Astrocyte of the spinal cord (primary cell): Measurements from ENCODE around the gene AUTS2.
A peak's percentile ranks its signal among the peaks of the same experiment; 100 is the strongest.

Experiments
- DNase-seq: peaks from one replicate; pipeline ENCODE4 v3.0.0; 2011; ENCODE audit warnings: low read depth, low spot score
- H3K4me3 ChIP-seq: 2 replicates; pipeline ENCODE4 v1.5.1; 2011; ENCODE audit warnings: low read depth, mild to moderate bottlenecking, low read length, moderate library complexity
- CTCF ChIP-seq: IDR thresholded peaks from 2 replicates; pipeline ENCODE4 v1.5.1; 2012; ENCODE audit warnings: low read depth, mild to moderate bottlenecking, low read length, inconsistent platforms
- in situ Hi-C: cut with HindIII; loops from 2 replicates; pipeline ENCODE4 v1.10.0; 2017; ENCODE audit warnings: low sequenced_read_pairs

AUTS2 gene

GRCh38 chr7:69668339-69668870 lies 70.1 kb downstream of the AUTS2 start:
- TF ChIP-seq CTCF = no peak
- DNase-seq = no peak
- no peak overlapping the region for H3K4me3 ChIP-seq
- in situ Hi-C loops = no loop called here

- TF ChIP-seq CTCF = no peak
- peak; percentile 65 for DNase-seq
- H3K4me3 ChIP-seq = no peak overlapping the region
- in situ Hi-C loops = no loop called here
Measured at GRCh38 chr7:69670701-69671100, 72.4 kb downstream of the AUTS2 start.

GRCh38 chr7:69673074-69673473 lies 74.8 kb downstream of the AUTS2 start:
- H3K4me3 ChIP-seq = no peak overlapping the region
- TF ChIP-seq CTCF = no peak
- in situ Hi-C loops = no loop called here
- no peak for DNase-seq

- in situ Hi-C loops = no loop called here
- no peak for DNase-seq
- H3K4me3 ChIP-seq = no peak overlapping the region
- TF ChIP-seq CTCF = no peak
Measured at GRCh38 chr7:69674701-69675182, 76.5 kb downstream of the AUTS2 start.

- no peak overlapping the region for H3K4me3 ChIP-seq
- in situ Hi-C loops = no loop called here
- DNase-seq = no peak
- TF ChIP-seq CTCF = no peak
Measured at GRCh38 chr7:69676247-69676646, 78.0 kb downstream of the AUTS2 start.

- DNase-seq = no peak
- TF ChIP-seq CTCF = no peak
- in situ Hi-C loops = no loop called here
- H3K4me3 ChIP-seq = no peak overlapping the region
Measured at GRCh38 chr7:69677054-69677852, 79.0 kb downstream of the AUTS2 start.
